Stimulated activated CD4-positive, alpha-beta T cell treated with anti-CD3 and anti-CD28 coated beads, Interleukin-2, amount 100 ng/mL, for 48 hours (primary cell): ENCODE measurements around the gene WDR4.
"Not testable (repeated sequence)": the region's sequence is repeated elsewhere in the genome, so short reads cannot be mapped to it uniquely, and the experiment has no call there.

Source experiments
- DNase-seq, 2 donors: peaks; one replicate each; pipeline ENCODE4 v3.0.0-alpha.2; 2020

Gene WDR4

DNA sequence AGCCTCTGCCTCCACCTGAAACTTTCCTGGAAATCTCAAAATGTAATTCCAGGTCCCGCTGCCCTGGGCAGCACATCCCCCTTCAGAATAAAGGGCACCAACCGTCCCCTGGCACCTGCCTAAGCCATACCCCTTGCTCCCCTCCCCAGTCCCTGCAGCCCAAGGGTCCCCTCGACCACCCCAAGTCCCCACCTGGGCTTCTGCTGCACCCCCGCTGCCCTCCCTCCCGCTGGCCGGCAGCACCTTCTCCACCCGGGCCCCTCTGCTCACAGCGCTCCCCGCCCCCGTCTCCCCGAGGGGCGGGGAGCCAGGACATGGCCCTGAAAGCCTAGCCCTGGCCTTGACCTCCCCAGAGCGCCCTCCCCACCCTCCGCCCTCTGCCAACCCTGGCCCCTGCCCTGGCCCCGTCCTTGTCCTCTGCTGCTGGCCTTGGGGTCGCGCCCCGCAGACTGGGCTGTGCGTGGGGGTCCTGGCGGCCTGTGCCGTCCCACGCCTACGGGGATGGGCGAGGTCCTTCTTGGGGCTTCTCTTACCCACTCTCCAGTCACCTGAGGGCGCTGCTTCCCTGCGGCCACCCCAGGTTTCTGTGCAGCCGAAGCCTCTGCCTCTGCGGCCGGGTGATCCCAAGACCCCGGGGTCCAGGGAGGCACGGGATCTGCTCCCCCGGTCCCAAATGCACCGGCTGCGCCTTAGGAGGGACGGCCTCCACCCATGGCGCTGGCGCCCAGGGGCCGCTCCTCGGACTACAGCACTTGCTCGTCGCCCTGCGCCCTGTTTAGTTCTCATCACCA is 41.7 kb downstream of the WDR4 start:
- DNase-seq, result no peak

- no peak for DNase-seq
Measured at GRCh38 chr21:42836767-42837301, 42.5 kb downstream of the WDR4 start.

DNA sequence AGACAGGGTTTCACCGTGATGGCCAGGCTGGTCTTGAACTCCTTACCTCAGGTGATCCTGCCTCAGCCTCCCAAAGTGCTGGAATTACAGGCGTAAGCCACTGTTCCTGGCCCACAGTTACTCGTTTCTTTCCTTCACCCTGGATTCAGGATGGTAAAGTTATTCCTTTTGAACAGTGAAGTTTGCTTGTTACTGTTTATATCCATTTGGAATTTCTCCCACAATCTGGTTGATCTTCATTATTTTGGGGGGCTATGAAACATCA is 43.0 kb downstream of the WDR4 start:
- no peak for DNase-seq

- DNase-seq, result no peak
Measured at GRCh38 chr21:42835611-42836401, 43.5 kb downstream of the WDR4 start.

DNA sequence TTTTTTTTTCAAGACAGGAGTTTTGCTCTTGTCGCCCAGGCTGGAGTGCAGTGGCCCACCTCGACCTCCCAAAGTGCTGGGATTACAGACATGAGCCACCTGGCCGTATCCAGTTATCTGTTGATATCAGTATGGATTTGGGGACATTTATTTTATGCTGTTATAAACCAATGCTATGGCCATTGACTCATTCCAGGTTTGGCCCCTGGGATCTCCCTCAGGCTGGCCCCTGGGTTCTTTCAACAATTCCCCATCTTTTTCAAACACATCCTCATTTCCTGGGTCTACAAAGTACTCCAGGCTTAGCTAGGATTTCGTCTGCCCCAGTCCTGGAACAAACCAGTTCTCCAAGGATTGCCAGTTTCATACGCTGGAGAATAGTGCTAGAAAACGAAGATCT is 44.1 kb downstream of the WDR4 start:
- DNase-seq, result no peak

- no peak for DNase-seq
Measured at GRCh38 chr21:42834726-42835191, 44.6 kb downstream of the WDR4 start.

- DNase-seq, result no peak
Measured at GRCh38 chr21:42833859-42834725, 45.2 kb downstream of the WDR4 start.

- peak; percentile 47 to 54 for DNase-seq
Measured at GRCh38 chr21:42833439-42833815, 45.9 kb downstream of the WDR4 start.

- not testable (repeated sequence) for DNase-seq
Measured at GRCh38 chr21:42832321-42832630, 47.1 kb downstream of the WDR4 start.

GRCh38 chr21:42830456-42831455 is 48.6 kb downstream of the WDR4 start:
- DNase-seq, result no peak

DNA sequence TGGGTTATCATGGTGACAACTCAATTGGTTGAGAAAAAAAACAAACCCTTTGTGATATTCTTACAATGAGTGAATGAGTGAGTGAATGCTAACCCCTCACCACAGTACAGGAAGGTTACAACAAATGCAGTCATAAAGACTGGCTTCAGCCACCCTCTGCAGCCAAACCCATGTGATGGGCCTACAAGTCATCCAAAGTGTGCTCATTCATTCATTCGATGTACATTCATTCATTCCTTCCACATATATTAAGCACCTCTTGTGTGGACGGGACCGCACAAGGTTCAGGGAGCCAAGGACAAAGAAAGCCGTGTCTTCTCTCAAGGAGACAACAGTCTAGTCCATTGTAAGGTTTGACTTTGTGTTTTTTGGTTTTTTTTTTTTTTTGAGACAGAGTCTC is 49.4 kb downstream of the WDR4 start:
- DNase-seq, result no peak

DNA sequence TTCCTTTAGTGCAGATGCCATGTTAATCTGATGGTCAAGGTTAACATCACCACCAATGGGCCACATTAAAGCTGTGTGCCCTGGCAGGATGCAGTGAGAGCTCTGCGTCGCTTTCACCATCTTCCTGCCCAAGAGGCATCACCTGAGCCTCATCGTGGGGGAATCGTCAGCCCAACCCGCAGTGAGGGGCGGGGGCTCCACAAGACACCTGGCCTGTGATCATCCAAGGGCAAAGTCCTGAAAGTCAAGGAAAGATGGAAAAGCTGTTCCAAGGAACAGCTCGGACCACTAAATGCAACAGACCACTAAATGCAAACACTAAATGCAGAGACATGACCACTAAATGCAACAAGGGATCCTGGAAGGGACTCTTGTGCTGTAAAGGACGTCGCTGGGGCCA is 49.9 kb downstream of the WDR4 start:
- DNase-seq, result no peak

DNA sequence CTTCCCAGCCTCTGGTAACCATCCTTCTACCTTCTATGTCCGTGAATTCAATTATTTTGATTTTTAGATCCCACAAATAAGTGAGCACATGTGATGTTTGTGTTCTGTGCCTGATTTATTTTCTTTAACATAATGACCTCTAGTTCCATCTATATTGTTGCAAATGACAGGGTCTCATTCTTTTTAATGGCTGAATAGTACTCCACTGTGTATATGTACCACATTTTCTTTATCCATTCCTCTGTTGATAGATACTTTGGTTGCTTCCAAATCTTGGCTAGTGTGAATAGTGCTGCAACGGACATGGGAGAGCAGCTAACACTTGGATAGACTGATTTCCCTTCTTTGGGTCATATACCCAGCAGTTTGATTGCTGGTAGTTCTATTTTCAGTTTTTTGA is 51.8 kb downstream of the WDR4 start:
- no peak for DNase-seq

DNA sequence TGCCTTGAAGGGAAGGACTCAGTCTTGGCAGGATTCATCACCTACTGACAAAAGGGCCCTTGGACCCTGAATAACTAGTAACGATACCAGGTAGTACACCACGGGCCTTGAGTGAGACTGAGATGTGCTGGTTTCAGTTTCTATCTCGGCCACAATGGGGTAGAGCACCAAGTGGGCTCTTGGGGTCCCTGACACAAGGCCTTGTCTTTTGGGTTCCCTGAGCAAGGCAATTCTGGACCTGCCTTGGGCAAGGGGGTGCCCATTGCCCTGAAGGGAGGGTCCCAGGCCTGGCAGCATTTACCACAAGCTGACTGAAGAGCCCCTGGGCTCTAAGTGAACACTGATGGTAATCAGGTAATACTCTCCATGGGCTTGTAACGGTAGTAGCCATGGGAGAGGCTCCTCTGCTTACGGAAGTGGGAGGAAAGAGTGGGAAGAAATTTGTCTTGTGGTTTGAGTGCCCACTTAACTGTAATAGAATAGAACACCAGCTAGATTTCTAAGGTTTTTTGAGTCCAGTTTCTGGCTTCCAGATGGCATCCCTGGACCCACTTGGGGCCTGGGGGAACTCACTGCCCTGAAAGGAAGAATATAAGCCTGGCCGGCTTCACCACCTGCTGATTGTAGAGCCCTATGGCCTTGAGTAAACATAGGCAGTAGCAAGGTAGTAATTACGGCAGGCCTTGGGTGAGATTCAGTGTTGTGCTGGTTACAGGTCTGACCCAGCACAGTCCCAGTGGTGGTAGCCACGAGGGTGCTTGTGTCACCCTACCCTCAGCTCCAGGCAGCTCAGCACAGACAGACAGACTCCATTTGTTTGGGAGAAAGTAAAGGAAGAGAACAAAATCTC is 58.5 kb downstream of the WDR4 start:
- no peak for DNase-seq

- no peak for DNase-seq
Measured at GRCh38 chr21:42819861-42820615, 59.3 kb downstream of the WDR4 start.

- peak; percentile 53 for DNase-seq
Measured at GRCh38 chr21:42818328-42818749, 61.0 kb downstream of the WDR4 start.

GRCh38 chr21:42815217-42815616 is 64.1 kb downstream of the WDR4 start:
- no peak for DNase-seq

DNA sequence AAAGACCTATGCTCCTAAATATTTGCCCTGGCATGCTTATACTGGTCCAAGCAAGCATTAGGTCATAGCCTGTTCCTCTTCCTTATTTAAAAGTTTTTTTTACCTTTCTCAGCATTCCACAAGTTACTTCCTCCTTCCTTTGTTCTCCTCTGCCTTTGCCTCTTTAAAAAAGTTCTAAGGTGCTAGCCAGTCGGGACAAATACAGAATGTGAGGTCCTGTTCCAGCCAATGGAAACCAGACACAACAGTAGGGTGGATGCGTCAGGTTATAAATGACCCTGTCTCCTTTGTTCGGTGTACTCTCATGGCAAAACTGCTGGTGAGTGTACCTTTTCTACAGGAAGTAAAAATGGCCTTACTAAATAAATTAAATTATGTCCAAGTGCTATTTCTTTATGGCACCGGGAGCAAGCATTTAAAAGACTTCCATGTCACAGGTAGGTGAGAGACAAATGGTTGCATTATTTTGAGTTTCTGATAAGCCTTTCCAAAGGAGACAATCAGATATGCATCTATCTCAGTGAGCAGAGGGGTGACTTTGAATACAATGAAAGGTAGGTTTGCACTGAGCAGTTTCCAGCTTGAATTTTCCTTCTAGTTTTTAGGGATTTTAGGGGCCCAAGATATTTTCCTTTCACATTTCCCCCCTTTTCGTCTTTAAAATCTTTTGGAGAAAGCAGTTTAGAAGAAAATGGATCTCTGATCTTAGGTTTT is 66.7 kb downstream of the WDR4 start:
- not testable (repeated sequence) for DNase-seq

GRCh38 chr21:42811960-42812359 is 67.4 kb downstream of the WDR4 start:
- no peak for DNase-seq
